Panc1 (cell line): ENCODE data around the gene CBFB.

Experiments used
- POLR2AphosphoS5 ChIP-seq: IDR thresholded peaks from 2 replicates; pipeline ENCODE4 v1.6.1; 2012; ENCODE audit warnings: mild to moderate bottlenecking, low read depth, low read length, moderate library complexity
- SIN3A ChIP-seq: IDR thresholded peaks from 2 replicates; pipeline ENCODE4 v1.6.1; 2012; ENCODE audit warnings: low read depth, mild to moderate bottlenecking, low read length, moderate library complexity, borderline replicate concordance; ENCODE audit not compliant: insufficient read depth
- TCF7L2 ChIP-seq: IDR thresholded peaks from 2 replicates; pipeline ENCODE4 v1.6.1; 2011; ENCODE audit warnings: mild to moderate bottlenecking, low read depth, low read length, inconsistent platforms
- TF ChIP-seq, protein P1 (sequence below): fragments of 450-650 bp; IDR thresholded peaks from 2 replicates; pipeline ENCODE4 v1.5.1; 2017; ENCODE audit warnings: mild to moderate bottlenecking
- TF ChIP-seq, protein P2 (sequence below), 2 experiments: IDR thresholded peaks; 2 replicates each; pipeline ENCODE4 v1.6.1; 2011 to 2012; ENCODE audit warnings: low read depth in 2 of 2, control low read depth in 1 of 2, low read length in 1 of 2, mild to moderate bottlenecking in 1 of 2, moderate library complexity in 1 of 2; ENCODE audit not compliant: insufficient read depth in 1 of 2

DNA sequence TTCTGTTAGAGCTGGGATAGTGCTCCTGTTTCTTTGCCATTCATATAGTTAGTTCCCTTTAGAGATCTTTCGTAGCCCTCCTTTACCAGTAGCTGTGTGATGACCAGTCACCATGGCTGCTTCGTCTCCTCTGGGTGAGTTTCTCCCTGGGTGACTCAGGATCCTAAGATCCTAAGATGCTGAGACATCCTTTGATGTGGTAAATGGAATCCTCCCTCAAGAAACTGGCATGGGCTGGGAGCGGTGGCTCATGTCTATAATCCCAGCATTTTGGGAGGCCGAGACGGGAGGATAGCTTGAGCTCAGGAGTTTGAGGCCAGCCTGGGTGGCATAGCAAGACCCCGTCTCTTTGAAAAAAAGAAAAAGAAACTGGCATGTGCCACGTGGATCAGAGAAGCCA lies 86.7 kb downstream of the CBFB start:
- TF ChIP-seq, protein P1, sequence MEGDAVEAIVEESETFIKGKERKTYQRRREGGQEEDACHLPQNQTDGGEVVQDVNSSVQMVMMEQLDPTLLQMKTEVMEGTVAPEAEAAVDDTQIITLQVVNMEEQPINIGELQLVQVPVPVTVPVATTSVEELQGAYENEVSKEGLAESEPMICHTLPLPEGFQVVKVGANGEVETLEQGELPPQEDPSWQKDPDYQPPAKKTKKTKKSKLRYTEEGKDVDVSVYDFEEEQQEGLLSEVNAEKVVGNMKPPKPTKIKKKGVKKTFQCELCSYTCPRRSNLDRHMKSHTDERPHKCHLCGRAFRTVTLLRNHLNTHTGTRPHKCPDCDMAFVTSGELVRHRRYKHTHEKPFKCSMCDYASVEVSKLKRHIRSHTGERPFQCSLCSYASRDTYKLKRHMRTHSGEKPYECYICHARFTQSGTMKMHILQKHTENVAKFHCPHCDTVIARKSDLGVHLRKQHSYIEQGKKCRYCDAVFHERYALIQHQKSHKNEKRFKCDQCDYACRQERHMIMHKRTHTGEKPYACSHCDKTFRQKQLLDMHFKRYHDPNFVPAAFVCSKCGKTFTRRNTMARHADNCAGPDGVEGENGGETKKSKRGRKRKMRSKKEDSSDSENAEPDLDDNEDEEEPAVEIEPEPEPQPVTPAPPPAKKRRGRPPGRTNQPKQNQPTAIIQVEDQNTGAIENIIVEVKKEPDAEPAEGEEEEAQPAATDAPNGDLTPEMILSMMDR, result no peak
- TF ChIP-seq POLR2AphosphoS5, result no peak
- TF ChIP-seq SIN3A, result no peak
- TF ChIP-seq, protein P2, sequence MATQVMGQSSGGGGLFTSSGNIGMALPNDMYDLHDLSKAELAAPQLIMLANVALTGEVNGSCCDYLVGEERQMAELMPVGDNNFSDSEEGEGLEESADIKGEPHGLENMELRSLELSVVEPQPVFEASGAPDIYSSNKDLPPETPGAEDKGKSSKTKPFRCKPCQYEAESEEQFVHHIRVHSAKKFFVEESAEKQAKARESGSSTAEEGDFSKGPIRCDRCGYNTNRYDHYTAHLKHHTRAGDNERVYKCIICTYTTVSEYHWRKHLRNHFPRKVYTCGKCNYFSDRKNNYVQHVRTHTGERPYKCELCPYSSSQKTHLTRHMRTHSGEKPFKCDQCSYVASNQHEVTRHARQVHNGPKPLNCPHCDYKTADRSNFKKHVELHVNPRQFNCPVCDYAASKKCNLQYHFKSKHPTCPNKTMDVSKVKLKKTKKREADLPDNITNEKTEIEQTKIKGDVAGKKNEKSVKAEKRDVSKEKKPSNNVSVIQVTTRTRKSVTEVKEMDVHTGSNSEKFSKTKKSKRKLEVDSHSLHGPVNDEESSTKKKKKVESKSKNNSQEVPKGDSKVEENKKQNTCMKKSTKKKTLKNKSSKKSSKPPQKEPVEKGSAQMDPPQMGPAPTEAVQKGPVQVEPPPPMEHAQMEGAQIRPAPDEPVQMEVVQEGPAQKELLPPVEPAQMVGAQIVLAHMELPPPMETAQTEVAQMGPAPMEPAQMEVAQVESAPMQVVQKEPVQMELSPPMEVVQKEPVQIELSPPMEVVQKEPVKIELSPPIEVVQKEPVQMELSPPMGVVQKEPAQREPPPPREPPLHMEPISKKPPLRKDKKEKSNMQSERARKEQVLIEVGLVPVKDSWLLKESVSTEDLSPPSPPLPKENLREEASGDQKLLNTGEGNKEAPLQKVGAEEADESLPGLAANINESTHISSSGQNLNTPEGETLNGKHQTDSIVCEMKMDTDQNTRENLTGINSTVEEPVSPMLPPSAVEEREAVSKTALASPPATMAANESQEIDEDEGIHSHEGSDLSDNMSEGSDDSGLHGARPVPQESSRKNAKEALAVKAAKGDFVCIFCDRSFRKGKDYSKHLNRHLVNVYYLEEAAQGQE (IDR thresholded peaks at IDR 0.05; ENCODE audit: insufficient read depth in 1 of 2, low read depth in 2 of 2, low read length in 1 of 2), result no peak
- TF ChIP-seq TCF7L2, result peak; percentile 80; the same call in 1 of the 2 replicates
